DND-41 (cell line): ENCODE data around the gene SORT1.

Source experiments
- EZH2 ChIP-seq: IDR thresholded peaks from 3 replicates; pipeline ENCODE4 v1.6.1; 2012; ENCODE audit warnings: borderline replicate concordance, low read depth, mild to moderate bottlenecking, moderate library complexity, low read length, inconsistent platforms; ENCODE audit not compliant: severe bottlenecking
- TF ChIP-seq, protein P1 (sequence below): IDR thresholded peaks from 2 replicates; pipeline ENCODE4 v1.5.1; 2012; ENCODE audit warnings: borderline replicate concordance, low read length, moderate library complexity, mild to moderate bottlenecking; ENCODE audit not compliant: poor library complexity, severe bottlenecking; ENCODE audit errors: extremely low read depth

DNA sequence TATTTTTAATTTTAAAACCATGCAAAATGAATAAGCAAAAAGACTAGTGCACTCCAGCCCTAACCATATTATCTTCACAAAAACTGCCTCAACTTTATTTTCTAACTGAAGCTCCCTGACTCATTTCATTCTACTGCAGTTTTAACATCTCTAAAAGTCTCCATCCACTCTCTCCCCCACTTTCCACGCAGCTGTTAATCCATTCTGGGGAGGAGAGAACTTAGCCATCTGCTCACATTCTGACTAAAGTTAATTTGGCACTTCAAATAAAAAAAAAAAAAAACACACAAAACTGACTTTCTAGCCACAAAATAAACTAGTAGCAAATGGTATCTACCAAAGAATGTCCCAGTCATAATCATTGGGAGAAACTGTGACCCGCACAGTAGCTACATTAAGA lies 85.5 kb downstream of the SORT1 start:
- TF ChIP-seq, protein P1, sequence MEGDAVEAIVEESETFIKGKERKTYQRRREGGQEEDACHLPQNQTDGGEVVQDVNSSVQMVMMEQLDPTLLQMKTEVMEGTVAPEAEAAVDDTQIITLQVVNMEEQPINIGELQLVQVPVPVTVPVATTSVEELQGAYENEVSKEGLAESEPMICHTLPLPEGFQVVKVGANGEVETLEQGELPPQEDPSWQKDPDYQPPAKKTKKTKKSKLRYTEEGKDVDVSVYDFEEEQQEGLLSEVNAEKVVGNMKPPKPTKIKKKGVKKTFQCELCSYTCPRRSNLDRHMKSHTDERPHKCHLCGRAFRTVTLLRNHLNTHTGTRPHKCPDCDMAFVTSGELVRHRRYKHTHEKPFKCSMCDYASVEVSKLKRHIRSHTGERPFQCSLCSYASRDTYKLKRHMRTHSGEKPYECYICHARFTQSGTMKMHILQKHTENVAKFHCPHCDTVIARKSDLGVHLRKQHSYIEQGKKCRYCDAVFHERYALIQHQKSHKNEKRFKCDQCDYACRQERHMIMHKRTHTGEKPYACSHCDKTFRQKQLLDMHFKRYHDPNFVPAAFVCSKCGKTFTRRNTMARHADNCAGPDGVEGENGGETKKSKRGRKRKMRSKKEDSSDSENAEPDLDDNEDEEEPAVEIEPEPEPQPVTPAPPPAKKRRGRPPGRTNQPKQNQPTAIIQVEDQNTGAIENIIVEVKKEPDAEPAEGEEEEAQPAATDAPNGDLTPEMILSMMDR = no peak
- TF ChIP-seq EZH2 = no peak
